Measurements from ENCODE around the gene PLXNA2.

DNA sequence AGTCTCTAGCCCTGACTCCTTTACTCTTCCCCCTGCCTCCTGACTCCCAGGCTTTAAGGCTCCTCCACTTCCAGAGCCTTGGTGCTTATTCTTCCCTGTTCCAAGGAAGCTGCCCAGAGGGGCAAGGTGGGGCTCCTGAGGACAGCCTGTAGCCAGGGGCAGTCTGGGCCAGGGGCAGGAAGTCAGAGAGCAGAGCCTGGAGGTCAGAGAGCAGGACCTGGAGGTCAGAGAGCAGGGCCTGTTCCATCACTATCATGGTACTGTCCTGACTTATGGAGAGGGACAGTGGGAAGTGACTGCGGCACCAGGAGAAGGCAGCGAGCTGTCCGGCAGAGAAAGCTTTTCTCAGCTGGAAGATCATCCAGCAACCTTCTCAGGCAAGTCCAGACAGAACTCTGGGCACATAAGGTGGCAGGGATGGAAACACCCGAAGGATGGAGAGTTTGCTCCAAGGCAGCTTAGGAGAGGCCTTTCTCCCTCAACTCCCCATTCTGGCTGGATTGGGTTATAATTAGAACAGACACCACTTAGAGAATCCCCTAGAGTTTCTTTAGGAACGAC, 25.0 kb downstream of the PLXNA2 start:
- TF ChIP-seq POLR2A (IDR thresholded peaks at IDR 0.05; ENCODE audit: low read depth, low read length) (no peak), RFX5 (IDR thresholded peaks at IDR 0.05; ENCODE audit: low read depth, low read length) (no peak), RAD21 (IDR thresholded peaks at IDR 0.05; ENCODE audit: low read length) (no peak), SMC3 (IDR thresholded peaks at IDR 0.05; ENCODE audit: low read depth, low read length) (no peak), MAZ (IDR thresholded peaks at IDR 0.05; ENCODE audit: borderline replicate concordance, low read depth, low read length) (no peak), FOS (IDR thresholded peaks at IDR 0.05; ENCODE audit: low read depth, low read length) (no peak), MAFK (IDR thresholded peaks at IDR 0.05; ENCODE audit: low read depth, low read length) (no peak), MXI1 (IDR thresholded peaks at IDR 0.05; ENCODE audit: borderline replicate concordance, low read depth, low read length) (no peak)
- TF ChIP-seq, protein P1, sequence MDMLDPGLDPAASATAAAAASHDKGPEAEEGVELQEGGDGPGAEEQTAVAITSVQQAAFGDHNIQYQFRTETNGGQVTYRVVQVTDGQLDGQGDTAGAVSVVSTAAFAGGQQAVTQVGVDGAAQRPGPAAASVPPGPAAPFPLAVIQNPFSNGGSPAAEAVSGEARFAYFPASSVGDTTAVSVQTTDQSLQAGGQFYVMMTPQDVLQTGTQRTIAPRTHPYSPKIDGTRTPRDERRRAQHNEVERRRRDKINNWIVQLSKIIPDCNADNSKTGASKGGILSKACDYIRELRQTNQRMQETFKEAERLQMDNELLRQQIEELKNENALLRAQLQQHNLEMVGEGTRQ (IDR thresholded peaks at IDR 0.05; ENCODE audit: low read depth, low read length) = no peak
- TF ChIP-seq, protein P2, sequence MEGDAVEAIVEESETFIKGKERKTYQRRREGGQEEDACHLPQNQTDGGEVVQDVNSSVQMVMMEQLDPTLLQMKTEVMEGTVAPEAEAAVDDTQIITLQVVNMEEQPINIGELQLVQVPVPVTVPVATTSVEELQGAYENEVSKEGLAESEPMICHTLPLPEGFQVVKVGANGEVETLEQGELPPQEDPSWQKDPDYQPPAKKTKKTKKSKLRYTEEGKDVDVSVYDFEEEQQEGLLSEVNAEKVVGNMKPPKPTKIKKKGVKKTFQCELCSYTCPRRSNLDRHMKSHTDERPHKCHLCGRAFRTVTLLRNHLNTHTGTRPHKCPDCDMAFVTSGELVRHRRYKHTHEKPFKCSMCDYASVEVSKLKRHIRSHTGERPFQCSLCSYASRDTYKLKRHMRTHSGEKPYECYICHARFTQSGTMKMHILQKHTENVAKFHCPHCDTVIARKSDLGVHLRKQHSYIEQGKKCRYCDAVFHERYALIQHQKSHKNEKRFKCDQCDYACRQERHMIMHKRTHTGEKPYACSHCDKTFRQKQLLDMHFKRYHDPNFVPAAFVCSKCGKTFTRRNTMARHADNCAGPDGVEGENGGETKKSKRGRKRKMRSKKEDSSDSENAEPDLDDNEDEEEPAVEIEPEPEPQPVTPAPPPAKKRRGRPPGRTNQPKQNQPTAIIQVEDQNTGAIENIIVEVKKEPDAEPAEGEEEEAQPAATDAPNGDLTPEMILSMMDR (conservative IDR thresholded peaks at IDR 0.05; ENCODE audit: low read depth, low read length) = no peak
